ENCODE results near the gene VAMP8. TPM values are rescaled to one million over a fixed set of nuclear protein-coding genes. Genes with fewer than 3 reads are reported as not detected.
"Not testable (repeated sequence)": the region's sequence is repeated elsewhere in the genome, so short reads cannot be mapped to it uniquely, and the experiment has no call there.

VAMP8 gene
- total RNA-seq, 6 donors from 2014 or later: 62.8 to 289 (median 154) TPM

GRCh38 chr2:85554980-85555612 is 22.3 kb upstream of the VAMP8 start:
- Histone ChIP-seq H3K4me3 (no peak overlapping the region), H3K27me3 (no peaks in the 10 kb centered on the region), H3K4me1 (peaks cover 14 to 18% (median 17%) of the 10 kb centered on the region in 4 donors), H3K27ac (no peak overlapping the region), H3K36me3 (peaks cover 0 to 86% (median 62%) of the 10 kb centered on the region in 4 donors), H3K9me3 (no peaks in the 10 kb centered on the region)
- TF ChIP-seq POLR2AphosphoS5 (IDR thresholded peaks at IDR 0.05) (no peak), EP300 (IDR thresholded peaks at IDR 0.05) (no peak), POLR2A (IDR thresholded peaks at IDR 0.05) (no peak), CTCF (IDR thresholded peaks at IDR 0.05) (no peak)
- WGBS, 2 donors: 92 to 95% methylated on average over 3 of the region's 3 CpGs
- ATAC-seq (ENCODE audit: low FRiP score in 2 of 2) (no peak), DNase-seq (no peak)

- DNase-seq: no peak
- peaks cover 0 to 67% (median 46%) of the 10 kb centered on the region in 4 donors for H3K36me3 ChIP-seq
- H3K27ac ChIP-seq: no peak overlapping the region
- WGBS, 2 donors: 90 to 97% methylated on average over 5 of the region's 5 CpGs
- H3K4me3 ChIP-seq: no peak overlapping the region
- H3K9me3 ChIP-seq: no peaks in the 10 kb centered on the region
- TF ChIP-seq POLR2AphosphoS5 (IDR thresholded peaks at IDR 0.05): no peak
- TF ChIP-seq CTCF (IDR thresholded peaks at IDR 0.05): no peak
- no peak for TF ChIP-seq POLR2A (IDR thresholded peaks at IDR 0.05)
- TF ChIP-seq EP300 (IDR thresholded peaks at IDR 0.05): no peak
- peaks cover 18 to 25% (median 24%) of the 10 kb centered on the region in 4 donors for H3K4me1 ChIP-seq
- ATAC-seq (ENCODE audit: low FRiP score in 2 of 2): no peak
- no peaks in the 10 kb centered on the region for H3K27me3 ChIP-seq
These were observed 20.3 kb upstream of the VAMP8 start for GRCh38 chr2:85557130-85557529.

GRCh38 chr2:85558160-85558559 is 19.2 kb upstream of the VAMP8 start:
- no peaks in the 10 kb centered on the region for H3K9me3 ChIP-seq
- H3K4me1 ChIP-seq: peaks cover 16 to 28% (median 24%) of the 10 kb centered on the region in 4 donors
- DNase-seq: no peak
- H3K27ac ChIP-seq: peak overlapping the region in 1 of 4 donors; percentile 3
- no peak for ATAC-seq (ENCODE audit: low FRiP score in 2 of 2)
- no peak for TF ChIP-seq POLR2A (IDR thresholded peaks at IDR 0.05)
- no peak for TF ChIP-seq EP300 (IDR thresholded peaks at IDR 0.05)
- TF ChIP-seq CTCF (IDR thresholded peaks at IDR 0.05): no peak
- no peak for TF ChIP-seq POLR2AphosphoS5 (IDR thresholded peaks at IDR 0.05)
- peaks cover 0 to 57% (median 36%) of the 10 kb centered on the region in 4 donors for H3K36me3 ChIP-seq
- no peaks in the 10 kb centered on the region for H3K27me3 ChIP-seq
- H3K4me3 ChIP-seq: no peak overlapping the region
- WGBS, 2 donors: 89 to 100% methylated on average over 1 of the region's 1 CpG

GRCh38 chr2:85560403-85560726 is 17.0 kb upstream of the VAMP8 start:
- ATAC-seq (ENCODE audit: low FRiP score in 2 of 2); DNase-seq; H3K27me3 ChIP-seq; H3K9me3 ChIP-seq: not testable (repeated sequence)
- Histone ChIP-seq H3K4me1 (peaks cover 16 to 28% (median 24%) of the 10 kb centered on the region in 4 donors), H3K4me3 (peak overlapping the region in 3 of 4 donors; percentile 79 to 87 (median 87)), H3K27ac (peak overlapping the region in 3 of 4 donors; percentile 82 to 94 (median 88)), H3K36me3 (peaks cover 0 to 34% (median 18%) of the 10 kb centered on the region in 4 donors)
- 82 to 85% methylated on average over 12 of the region's 12 CpGs for WGBS, 2 donors

- Histone ChIP-seq H3K27me3 (no peaks in the 10 kb centered on the region), H3K36me3 (peaks cover 0 to 30% (median 15%) of the 10 kb centered on the region in 4 donors), H3K27ac (peak overlapping the region; percentile 82 to 94 (median 91)), H3K9me3 (no peaks in the 10 kb centered on the region), H3K4me1 (peaks cover 16 to 28% (median 24%) of the 10 kb centered on the region in 4 donors), H3K4me3 (peak overlapping the region; percentile 79 to 87 (median 84))
- ATAC-seq (ENCODE audit: low FRiP score in 2 of 2): peak in 1 of 2 donors; percentile 1
- WGBS, 2 donors: 5% methylated on average over 12 to 13 of the region's 14 CpGs
- no peak for TF ChIP-seq CTCF (IDR thresholded peaks at IDR 0.05)
- TF ChIP-seq EP300 (IDR thresholded peaks at IDR 0.05): no peak
- no peak for TF ChIP-seq POLR2AphosphoS5 (IDR thresholded peaks at IDR 0.05)
- TF ChIP-seq POLR2A (IDR thresholded peaks at IDR 0.05): no peak
- no peak for DNase-seq
These were observed 16.5 kb upstream of the VAMP8 start for GRCh38 chr2:85560812-85561279.
